NCI-H2196 treated with DMSO at 0.1 percent for 48 hours (cell line): Measurements from ENCODE around the gene FBXO36.
A peak's percentile ranks its signal among the peaks of the same experiment; 100 is the strongest.
"Not testable (repeated sequence)": the region's sequence is repeated elsewhere in the genome, so short reads cannot be mapped to it uniquely, and the experiment has no call there.

ENCODE experiments used
- DNase-seq: peaks from one replicate; lab custom pipeline; 2025; ENCODE audit not compliant: unreplicated experiment; lab: John Stamatoyannopoulos, UW

FBXO36 gene

GRCh38 chr2:229922449-229923386 is at the start of gene FBXO36:
Gene FBXO36 (plus strand): TSS chr2:229922503. CDS start chr2:229922514, 11 bp downstream.
- peak; percentile 89 for DNase-seq

GRCh38 chr2:229873123-229873581 is 49.2 kb upstream of the FBXO36 start:
- no peak for DNase-seq

- DNase-seq, result no peak
Measured at GRCh38 chr2:229874647-229875046, 47.7 kb upstream of the FBXO36 start.

- no peak for DNase-seq
Measured at GRCh38 chr2:229875549-229875948, 46.8 kb upstream of the FBXO36 start.

GRCh38 chr2:229879191-229879950 is 42.9 kb upstream of the FBXO36 start:
- DNase-seq, result no peak

- no peak for DNase-seq
Measured at GRCh38 chr2:229880892-229881586, 41.3 kb upstream of the FBXO36 start.

GRCh38 chr2:229882583-229882982 is 39.7 kb upstream of the FBXO36 start:
- no peak for DNase-seq

- no peak for DNase-seq
Measured at GRCh38 chr2:229884775-229885699, 37.3 kb upstream of the FBXO36 start.

- DNase-seq, result no peak
Measured at GRCh38 chr2:229887441-229887840, 34.9 kb upstream of the FBXO36 start.

GRCh38 chr2:229888031-229888430 is 34.3 kb upstream of the FBXO36 start:
- no peak for DNase-seq

- DNase-seq, result no peak
Measured at GRCh38 chr2:229889023-229889422, 33.3 kb upstream of the FBXO36 start.

- DNase-seq, result no peak
Measured at GRCh38 chr2:229896857-229897256, 25.4 kb upstream of the FBXO36 start.

GRCh38 chr2:229899604-229900003 is 22.7 kb upstream of the FBXO36 start:
- DNase-seq, result no peak

GRCh38 chr2:229900012-229900411 is 22.3 kb upstream of the FBXO36 start:
- no peak for DNase-seq

GRCh38 chr2:229900514-229900913 is 21.8 kb upstream of the FBXO36 start:
- DNase-seq, result not testable (repeated sequence)

- no peak for DNase-seq
Measured at GRCh38 chr2:229901819-229902218, 20.5 kb upstream of the FBXO36 start.

- no peak for DNase-seq
Measured at GRCh38 chr2:229903037-229903436, 19.3 kb upstream of the FBXO36 start.

- no peak for DNase-seq
Measured at GRCh38 chr2:229905601-229906000, 16.7 kb upstream of the FBXO36 start.

- DNase-seq, result no peak
Measured at GRCh38 chr2:229909090-229909489, 13.2 kb upstream of the FBXO36 start.

GRCh38 chr2:229910147-229910831 is 12.0 kb upstream of the FBXO36 start:
- no peak for DNase-seq
